ENCODE results near the gene SLC16A12. TPM values are rescaled to one million over a fixed set of nuclear protein-coding genes. Genes with fewer than 3 reads are reported as not detected.

Gene SLC16A12
- total and polyA plus RNA-seq, 2 donors (not counting 1 experiment from before 2014, with no cell fraction given): under 0.01 to 0.26 TPM

DNA sequence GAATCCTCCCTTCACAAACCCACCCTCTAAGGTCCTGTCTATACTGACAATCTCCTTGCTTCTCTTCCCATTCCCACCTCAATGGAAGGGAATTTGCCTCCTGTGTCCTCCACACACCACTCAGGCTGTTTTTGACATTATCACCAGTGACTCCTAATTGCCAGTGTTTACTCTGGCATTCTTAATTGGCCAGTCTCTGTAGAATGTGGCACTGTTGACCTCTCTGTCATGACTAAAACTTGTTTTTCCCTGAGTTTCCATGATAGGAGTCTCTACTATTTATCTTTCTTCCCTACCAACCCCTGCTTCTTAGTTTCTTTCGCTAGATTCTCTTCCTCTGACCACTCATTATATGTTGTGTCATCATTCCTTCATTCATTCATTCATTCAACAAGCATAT is 12.1 kb downstream of the SLC16A12 start:
- DNase-seq (ENCODE audit: low read depth in 2 of 2): peak in 1 of 2 donors; percentile 64
- no peak overlapping the region for H3K4me2 ChIP-seq (ENCODE audit: extremely low read depth, insufficient read depth, low read length)
- H3K27me3 ChIP-seq (ENCODE audit: control insufficient read depth, insufficient read depth, low read length): no peaks in the 10 kb centered on the region
- H3K4me3 ChIP-seq (replicated peaks in 1 of 4; ENCODE audit: control extremely low read depth in 1 of 4, insufficient read depth in 1 of 4, low read depth in 3 of 4, low read length in 4 of 4): no peak overlapping the region
- H3K27ac ChIP-seq (ENCODE audit: insufficient read depth, low read length): no peak overlapping the region
- peaks cover 12% of the 10 kb centered on the region for H3K4me1 ChIP-seq (ENCODE audit: control insufficient read depth, extremely low read depth, insufficient read depth, low read length)
- no peak overlapping the region for H3K9ac ChIP-seq (ENCODE audit: insufficient read depth, low read length)
- TF ChIP-seq, protein P1, sequence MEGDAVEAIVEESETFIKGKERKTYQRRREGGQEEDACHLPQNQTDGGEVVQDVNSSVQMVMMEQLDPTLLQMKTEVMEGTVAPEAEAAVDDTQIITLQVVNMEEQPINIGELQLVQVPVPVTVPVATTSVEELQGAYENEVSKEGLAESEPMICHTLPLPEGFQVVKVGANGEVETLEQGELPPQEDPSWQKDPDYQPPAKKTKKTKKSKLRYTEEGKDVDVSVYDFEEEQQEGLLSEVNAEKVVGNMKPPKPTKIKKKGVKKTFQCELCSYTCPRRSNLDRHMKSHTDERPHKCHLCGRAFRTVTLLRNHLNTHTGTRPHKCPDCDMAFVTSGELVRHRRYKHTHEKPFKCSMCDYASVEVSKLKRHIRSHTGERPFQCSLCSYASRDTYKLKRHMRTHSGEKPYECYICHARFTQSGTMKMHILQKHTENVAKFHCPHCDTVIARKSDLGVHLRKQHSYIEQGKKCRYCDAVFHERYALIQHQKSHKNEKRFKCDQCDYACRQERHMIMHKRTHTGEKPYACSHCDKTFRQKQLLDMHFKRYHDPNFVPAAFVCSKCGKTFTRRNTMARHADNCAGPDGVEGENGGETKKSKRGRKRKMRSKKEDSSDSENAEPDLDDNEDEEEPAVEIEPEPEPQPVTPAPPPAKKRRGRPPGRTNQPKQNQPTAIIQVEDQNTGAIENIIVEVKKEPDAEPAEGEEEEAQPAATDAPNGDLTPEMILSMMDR (conservative IDR thresholded peaks at IDR 0.05 in 1 of 2, IDR thresholded peaks at IDR 0.05 in 1 of 2; ENCODE audit: low read depth in 1 of 2, low read length in 2 of 2): no peak
- no peak for TF ChIP-seq EZH2 (IDR thresholded peaks at IDR 0.05; ENCODE audit: low read length, missing control alignments)
- H3K79me2 ChIP-seq (ENCODE audit: control insufficient read depth, insufficient read depth, low read length): no peaks in the 10 kb centered on the region
- H3K9me3 ChIP-seq (ENCODE audit: control insufficient read depth, insufficient read depth, low read depth, low read length): no peaks in the 10 kb centered on the region
- H4K20me1 ChIP-seq (ENCODE audit: control insufficient read depth, extremely low read depth, insufficient read depth, low read length): no peaks in the 10 kb centered on the region
- H3K36me3 ChIP-seq (ENCODE audit: control insufficient read depth, insufficient read depth, low read length): no peaks in the 10 kb centered on the region
- H2AFZ ChIP-seq (ENCODE audit: low read length): no peak overlapping the region

- Histone ChIP-seq H3K27ac (ENCODE audit: insufficient read depth, low read length) (no peak overlapping the region), H3K9ac (ENCODE audit: insufficient read depth, low read length) (no peak overlapping the region), H3K79me2 (ENCODE audit: control insufficient read depth, insufficient read depth, low read length) (no peaks in the 10 kb centered on the region), H3K4me1 (ENCODE audit: control insufficient read depth, extremely low read depth, insufficient read depth, low read length) (peaks cover 16% of the 10 kb centered on the region), H3K27me3 (ENCODE audit: control insufficient read depth, insufficient read depth, low read length) (no peaks in the 10 kb centered on the region), H3K4me2 (ENCODE audit: extremely low read depth, insufficient read depth, low read length) (no peak overlapping the region), H4K20me1 (ENCODE audit: control insufficient read depth, extremely low read depth, insufficient read depth, low read length) (no peaks in the 10 kb centered on the region), H3K36me3 (ENCODE audit: control insufficient read depth, insufficient read depth, low read length) (no peaks in the 10 kb centered on the region), H3K9me3 (ENCODE audit: control insufficient read depth, insufficient read depth, low read depth, low read length) (no peaks in the 10 kb centered on the region), H2AFZ (ENCODE audit: low read length) (no peak overlapping the region), H3K4me3 (replicated peaks in 1 of 4; ENCODE audit: control extremely low read depth in 1 of 4, insufficient read depth in 1 of 4, low read depth in 3 of 4, low read length in 4 of 4) (no peak overlapping the region)
- TF ChIP-seq, protein P1 (conservative IDR thresholded peaks at IDR 0.05 in 1 of 2, IDR thresholded peaks at IDR 0.05 in 1 of 2; ENCODE audit: low read depth in 1 of 2, low read length in 2 of 2): no peak
- TF ChIP-seq EZH2 (IDR thresholded peaks at IDR 0.05; ENCODE audit: low read length, missing control alignments): no peak
- DNase-seq (ENCODE audit: low read depth in 2 of 2): peak; percentile 51 to 77
Observed at GRCh38 chr10:89522463-89522862, 12.9 kb downstream of the SLC16A12 start.

GRCh38 chr10:89521368-89521767 is 14.0 kb downstream of the SLC16A12 start:
- Histone ChIP-seq H3K4me2 (ENCODE audit: extremely low read depth, insufficient read depth, low read length) (no peak overlapping the region), H2AFZ (ENCODE audit: low read length) (no peak overlapping the region), H3K36me3 (ENCODE audit: control insufficient read depth, insufficient read depth, low read length) (no peaks in the 10 kb centered on the region), H4K20me1 (ENCODE audit: control insufficient read depth, extremely low read depth, insufficient read depth, low read length) (no peaks in the 10 kb centered on the region), H3K9me3 (ENCODE audit: control insufficient read depth, insufficient read depth, low read depth, low read length) (no peaks in the 10 kb centered on the region), H3K79me2 (ENCODE audit: control insufficient read depth, insufficient read depth, low read length) (no peaks in the 10 kb centered on the region), H3K27me3 (ENCODE audit: control insufficient read depth, insufficient read depth, low read length) (no peaks in the 10 kb centered on the region), H3K27ac (ENCODE audit: insufficient read depth, low read length) (no peak overlapping the region), H3K9ac (ENCODE audit: insufficient read depth, low read length) (no peak overlapping the region), H3K4me3 (replicated peaks in 1 of 4; ENCODE audit: control extremely low read depth in 1 of 4, insufficient read depth in 1 of 4, low read depth in 3 of 4, low read length in 4 of 4) (no peak overlapping the region), H3K4me1 (ENCODE audit: control insufficient read depth, extremely low read depth, insufficient read depth, low read length) (peaks cover 16% of the 10 kb centered on the region)
- TF ChIP-seq EZH2 (IDR thresholded peaks at IDR 0.05; ENCODE audit: low read length, missing control alignments): no peak
- TF ChIP-seq, protein P1 (conservative IDR thresholded peaks at IDR 0.05 in 1 of 2, IDR thresholded peaks at IDR 0.05 in 1 of 2; ENCODE audit: low read depth in 1 of 2, low read length in 2 of 2): no peak
- peak in 1 of 2 donors; percentile 70 for DNase-seq (ENCODE audit: low read depth in 2 of 2)
